ENCODE results near the gene PGM1. TPM values are rescaled to one million over a fixed set of nuclear protein-coding genes. Genes with fewer than 3 reads are reported as not detected.

The PGM1 gene
- total RNA-seq, 1 donor from 2014 or later = 36.9 TPM

GRCh38 chr1:63600248-63600647, 7.0 kb downstream of the PGM1 start:
- FAIRE-seq = no peak
- H3K79me2 ChIP-seq (ENCODE audit: insufficient read depth, low read length) = no peaks in the 10 kb centered on the region
- no peak overlapping the region for H3K4me2 ChIP-seq (ENCODE audit: low read length)

GRCh38 chr1:63601061-63601460, 7.8 kb downstream of the PGM1 start:
- Histone ChIP-seq H3K79me2 (ENCODE audit: insufficient read depth, low read length) (no peaks in the 10 kb centered on the region), H3K36me3 (ENCODE audit: insufficient read depth, low read length) (no peaks in the 10 kb centered on the region)

More at GRCh38 chr1:63600248-63600647, 7.0 kb downstream of the PGM1 start:
- Histone ChIP-seq H4K20me1 (ENCODE audit: insufficient read depth, low read length) (peaks cover 23% of the 10 kb centered on the region), H3K36me3 (ENCODE audit: insufficient read depth, low read length) (no peaks in the 10 kb centered on the region), H2AFZ (ENCODE audit: low read depth, low read length) (no peak overlapping the region), H3K9ac (ENCODE audit: low read length) (no peak overlapping the region), H3K27ac (ENCODE audit: low read depth, low read length) (no peak overlapping the region), H3K4me3 (ENCODE audit: insufficient read depth, low read depth, low read length) (no peak overlapping the region), H3K27me3 (ENCODE audit: insufficient read depth, low read length) (no peaks in the 10 kb centered on the region), H3K9me3 (ENCODE audit: insufficient read depth, low read depth, low read length) (no peaks in the 10 kb centered on the region), H3K4me1 (ENCODE audit: insufficient read depth, low read length) (no peaks in the 10 kb centered on the region)
- no peaks in the 10 kb centered on the region for H3K9me3 Mint-ChIP-seq (ENCODE audit: unreplicated experiment)
- peaks cover 2% of the 10 kb centered on the region for H3K4me1 Mint-ChIP-seq (ENCODE audit: low read depth, unreplicated experiment)
- no peak for DNase-seq (ENCODE audit: low read depth)
- TF ChIP-seq EZH2 (IDR thresholded peaks at IDR 0.05; ENCODE audit: insufficient read depth, low read length) (no peak), CTCF (IDR thresholded peaks at IDR 0.05; ENCODE audit: insufficient read depth, low read depth, low read length) (no peak)
- H3K4me3 Mint-ChIP-seq (ENCODE audit: unreplicated experiment) = no peak overlapping the region
- H3K27me3 Mint-ChIP-seq (ENCODE audit: low read depth, unreplicated experiment) = no peaks in the 10 kb centered on the region
- H3K36me3 Mint-ChIP-seq (ENCODE audit: low read depth, unreplicated experiment) = peaks cover under 1% of the 10 kb centered on the region
- no peak overlapping the region for H3K27ac Mint-ChIP-seq (ENCODE audit: unreplicated experiment)

More at GRCh38 chr1:63601061-63601460, 7.8 kb downstream of the PGM1 start:
- Histone ChIP-seq H3K4me1 (ENCODE audit: insufficient read depth, low read length) (no peaks in the 10 kb centered on the region), H3K27me3 (ENCODE audit: insufficient read depth, low read length) (no peaks in the 10 kb centered on the region), H2AFZ (ENCODE audit: low read depth, low read length) (no peak overlapping the region), H3K27ac (ENCODE audit: low read depth, low read length) (no peak overlapping the region), H3K4me3 (ENCODE audit: insufficient read depth, low read depth, low read length) (no peak overlapping the region), H3K4me2 (ENCODE audit: low read length) (no peak overlapping the region), H3K9me3 (ENCODE audit: insufficient read depth, low read depth, low read length) (no peaks in the 10 kb centered on the region), H4K20me1 (ENCODE audit: insufficient read depth, low read length) (peaks cover 20% of the 10 kb centered on the region), H3K9ac (ENCODE audit: low read length) (no peak overlapping the region)
- peaks cover 2% of the 10 kb centered on the region for H3K4me1 Mint-ChIP-seq (ENCODE audit: low read depth, unreplicated experiment)
- H3K4me3 Mint-ChIP-seq (ENCODE audit: unreplicated experiment) = no peak overlapping the region
- no peak for TF ChIP-seq EZH2 (IDR thresholded peaks at IDR 0.05; ENCODE audit: insufficient read depth, low read length)
- TF ChIP-seq CTCF (IDR thresholded peaks at IDR 0.05; ENCODE audit: insufficient read depth, low read depth, low read length) = no peak
- DNase-seq (ENCODE audit: low read depth) = no peak
- H3K36me3 Mint-ChIP-seq (ENCODE audit: low read depth, unreplicated experiment) = peaks cover 2% of the 10 kb centered on the region
- no peaks in the 10 kb centered on the region for H3K27me3 Mint-ChIP-seq (ENCODE audit: low read depth, unreplicated experiment)
- no peak overlapping the region for H3K27ac Mint-ChIP-seq (ENCODE audit: unreplicated experiment)
- FAIRE-seq = no peak
- H3K9me3 Mint-ChIP-seq (ENCODE audit: unreplicated experiment) = no peaks in the 10 kb centered on the region
